HepG2 (cell line): ENCODE results near the gene REM2. TPM values are rescaled to one million over a fixed set of nuclear protein-coding genes. Genes with fewer than 3 reads are reported as not detected.

ENCODE experiments used
- KAT2B ChIP-seq: fragments of 150-350 bp; IDR thresholded peaks from 2 replicates; pipeline ENCODE4 v1.6.1; 2014; ENCODE audit warnings: low read depth, low read length, borderline replicate concordance
- KAT8 ChIP-seq: IDR thresholded peaks from 2 replicates; pipeline ENCODE4 v1.6.1; 2016; ENCODE audit warnings: missing genetic modification reagents, missing compliant biosample characterization
- MED8 ChIP-seq: sonication (generic); formaldehyde crosslinking; IDR thresholded peaks from 2 replicates; pipeline ENCODE4 v1.8.1; 2023; ENCODE audit warnings: mild to moderate bottlenecking, missing genetic modification reagents; ENCODE audit not compliant: insufficient replicate concordance
- MTA3 ChIP-seq: sonication (generic); formaldehyde crosslinking; IDR thresholded peaks from 2 replicates; pipeline ENCODE4 v1.4.0; 2020; ENCODE audit warnings: missing genetic modification reagents
- NCOA5 ChIP-seq: sonication (generic); formaldehyde crosslinking; IDR thresholded peaks from 2 replicates; pipeline ENCODE4 v1.4.0; 2020; ENCODE audit warnings: missing genetic modification reagents
- NCOR1 ChIP-seq: fragments of 200-600 bp; sonication (generic); IDR thresholded peaks from 2 replicates; pipeline ENCODE4 v1.7.0; 2017; ENCODE audit warnings: antibody characterized with exemption, low read length, borderline replicate concordance
- NONO ChIP-seq, 2 experiments: fragments of 450-650 bp in 1 of 2; sonication (generic) in 1 of 2; formaldehyde crosslinking in 1 of 2; IDR thresholded peaks in 1 of 2; conservative IDR thresholded peaks in 1 of 2; 2 replicates each; pipeline versions ENCODE4 v1.6.1 to v1.8.0; 2017 to 2022; ENCODE audit warnings: mild to moderate bottlenecking in 1 of 2, missing genetic modification reagents in 1 of 2, moderate library complexity in 1 of 2
- RARG ChIP-seq: sonication (generic); formaldehyde crosslinking; IDR thresholded peaks from 2 replicates; pipeline ENCODE4 v1.4.0; 2020; ENCODE audit warnings: low read depth, mild to moderate bottlenecking, missing genetic modification reagents
- SIX4 ChIP-seq: sonication (generic); formaldehyde crosslinking; IDR thresholded peaks from 2 replicates; pipeline ENCODE4 v1.4.0; 2020; ENCODE audit warnings: missing genetic modification reagents
- TBL1XR1 ChIP-seq: fragments of 150-350 bp; IDR thresholded peaks from 2 replicates; pipeline ENCODE4 v1.6.1; 2014; ENCODE audit warnings: borderline replicate concordance, low read length; ENCODE audit not compliant: partially characterized antibody
- TCF7L2 ChIP-seq: IDR thresholded peaks from 2 replicates; pipeline ENCODE4 v1.6.1; 2011; ENCODE audit warnings: mild to moderate bottlenecking, low read depth, low read length, moderate library complexity
- ZC3H4 ChIP-seq: sonication (generic); formaldehyde crosslinking; IDR thresholded peaks from 2 replicates; pipeline ENCODE4 v1.4.0; 2020; ENCODE audit warnings: missing genetic modification reagents, borderline replicate concordance
- ZNF121 ChIP-seq: sonication (generic); formaldehyde crosslinking; IDR thresholded peaks from 2 replicates; pipeline ENCODE4 v1.5.0; 2020; ENCODE audit warnings: mild to moderate bottlenecking, missing genetic modification reagents
- ZNF230 ChIP-seq: sonication (generic); formaldehyde crosslinking; IDR thresholded peaks from 2 replicates; pipeline ENCODE4 v1.4.0; 2020; ENCODE audit warnings: mild to moderate bottlenecking, missing genetic modification reagents
- ZNF282 ChIP-seq: fragments of 450-650 bp; IDR thresholded peaks from 2 replicates; pipeline ENCODE4 v1.6.1; 2018; ENCODE audit not compliant: partially characterized antibody
- ZNF496 ChIP-seq: sonication (generic); formaldehyde crosslinking; IDR thresholded peaks from 2 replicates; pipeline ENCODE4 v1.8.1; 2023; ENCODE audit warnings: mild to moderate bottlenecking, moderate library complexity, missing genetic modification reagents; ENCODE audit not compliant: insufficient replicate concordance
- ZNF552 ChIP-seq: sonication (generic); formaldehyde crosslinking; IDR thresholded peaks from 2 replicates; pipeline ENCODE4 v1.9.0; 2022; ENCODE audit warnings: missing genetic modification reagents, mild to moderate bottlenecking, borderline replicate concordance
- ZNF639 ChIP-seq: conservative IDR thresholded peaks from 2 replicates; pipeline ENCODE4 v1.6.1; 2018; ENCODE audit warnings: missing genetic modification reagents
- ZNF709 ChIP-seq: sonication (generic); formaldehyde crosslinking; IDR thresholded peaks from 2 replicates; pipeline ENCODE4 v1.5.0; 2020; ENCODE audit warnings: mild to moderate bottlenecking, missing genetic modification reagents
- ZNF777 ChIP-seq: sonication (generic); formaldehyde crosslinking; IDR thresholded peaks from 2 replicates; pipeline ENCODE4 v1.4.0; 2020; ENCODE audit warnings: missing genetic modification reagents
- polyA plus RNA-seq, 8 experiments: library from polyadenylated mRNA; depleted of rRNA in 3 of 8; stranded (reverse) in 7 of 8; unstranded in 1 of 8; fragments of >200 nt; fragmentation: Illumina TruSeq in 4 of 8; extraction: Trizol in 4 of 8; gene quantifications; 2 replicates each; pipeline versions ENCODE4 v1.2.1 to v1.2.3, GENCODE V29; 2011 to 2016; ENCODE audit warnings: low read depth in 4 of 8, missing spikeins in 1 of 8, mixed read lengths in 1 of 8; ENCODE audit not compliant: insufficient read depth in 1 of 8
- total RNA-seq, 5 experiments: library from RNA; depleted of rRNA; stranded (reverse); fragments of >200 nt; fragmentation: Illumina TruSeq; extraction: Trizol; gene quantifications; 2 replicates each; pipeline ENCODE4 v1.2.3, GENCODE V29; 2016; ENCODE audit warnings: low read depth in 1 of 5
- TF ChIP-seq, protein P1 (sequence below): IDR thresholded peaks from 2 replicates; pipeline ENCODE4 v1.6.1; 2012; ENCODE audit warnings: inconsistent platforms
- TF ChIP-seq, protein P2 (sequence below), 2 experiments: sonication (generic) in 1 of 2; formaldehyde crosslinking in 1 of 2; IDR thresholded peaks; 2 replicates each; pipeline versions ENCODE4 v1.6.1 to v1.9.0; 2014 to 2022; ENCODE audit warnings: antibody characterized with exemption in 1 of 2, borderline replicate concordance in 1 of 2, inconsistent platforms in 1 of 2, low read depth in 1 of 2, missing genetic modification reagents in 1 of 2

REM2 gene
- total and polyA plus RNA-seq, 2 of the 13 experiments (the other 11 are each of a cell fraction or from before 2014, with no cell fraction given): 0.20 TPM; not detected in 1

DNA sequence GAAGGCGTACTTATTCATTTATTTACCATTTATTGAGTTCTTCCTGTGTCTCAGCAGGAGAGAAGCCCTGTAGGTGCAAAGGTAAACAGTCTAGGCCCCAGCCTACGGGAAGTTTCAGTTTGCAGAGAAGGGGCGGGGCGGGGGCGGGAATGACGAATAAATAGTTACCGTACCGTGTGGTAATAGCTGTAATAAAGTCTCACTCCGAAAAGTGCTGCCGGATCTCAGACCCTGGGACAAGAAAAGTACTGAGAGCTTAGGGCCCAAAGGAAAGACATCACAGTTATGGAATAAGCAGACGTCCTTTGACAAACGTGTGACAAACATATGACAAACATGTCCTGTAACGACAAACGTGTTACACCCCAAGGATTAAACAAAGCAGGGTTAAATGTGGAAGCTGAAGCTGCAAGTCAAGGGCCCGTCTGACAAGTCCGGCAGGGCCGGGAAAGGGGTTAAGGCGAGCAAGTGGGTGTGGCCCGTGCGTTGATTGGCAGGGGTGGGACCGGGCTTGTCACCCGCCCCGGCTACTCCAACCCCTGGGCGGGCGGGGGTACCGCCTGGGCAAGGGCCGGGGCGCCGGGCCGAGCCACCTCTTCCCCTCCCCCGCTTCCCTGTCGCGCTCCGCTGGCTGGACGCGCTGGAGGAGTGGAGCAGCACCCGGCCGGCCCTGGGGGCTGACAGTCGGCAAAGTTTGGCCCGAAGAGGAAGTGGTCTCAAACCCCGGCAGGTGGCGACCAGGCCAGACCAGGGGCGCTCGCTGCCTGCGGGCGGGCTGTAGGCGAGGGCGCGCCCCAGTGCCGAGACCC, 11.6 kb upstream of the REM2 start, which contains the start of gene LRP10 (continued):
- TF ChIP-seq KAT2B (no peak; the same call in 1 of the 2 replicates), ZNF496 (no peak), KAT8 (CRISPR knock-in tag) (peak; percentile 86), ZNF230 (CRISPR knock-in tag) (peak; percentile 93), RARG (CRISPR knock-in tag) (peak; percentile 82; the same call in 1 of the 2 replicates), MTA3 (CRISPR knock-in tag) (peak; percentile 81; the same call in 1 of the 2 replicates), ZNF121 (CRISPR knock-in tag) (no peak), ZC3H4 (0 out of 2 replicates have a peak, but pooled peaks have one; percentile 7), ZNF552 (peak; percentile 44; the same call in 1 of the 2 replicates), NONO (IDR thresholded peaks at IDR 0.05) (no peak), NONO (CRISPR knock-in tag; conservative IDR thresholded peaks at IDR 0.05) (peak; percentile 85), SIX4 (CRISPR knock-in tag) (peak; percentile 89), ZNF709 (CRISPR knock-in tag) (peak; percentile 23; the same call in 1 of the 2 replicates), TBL1XR1 (peak; percentile 19), ZNF639 (CRISPR knock-in tag) (peak; percentile 88), ZNF777 (CRISPR knock-in tag) (peak; percentile 83), NCOR1 (peak; percentile 79; the same call in 1 of the 2 replicates), MED8 (CRISPR knock-in tag) (peak; percentile 88), NCOA5 (CRISPR knock-in tag) (no peak), ZNF282 (no peak), TCF7L2 (no peak)
- TF ChIP-seq, protein P1, sequence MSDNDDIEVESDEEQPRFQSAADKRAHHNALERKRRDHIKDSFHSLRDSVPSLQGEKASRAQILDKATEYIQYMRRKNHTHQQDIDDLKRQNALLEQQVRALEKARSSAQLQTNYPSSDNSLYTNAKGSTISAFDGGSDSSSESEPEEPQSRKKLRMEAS: peak; percentile 32
- TF ChIP-seq, protein P2, sequence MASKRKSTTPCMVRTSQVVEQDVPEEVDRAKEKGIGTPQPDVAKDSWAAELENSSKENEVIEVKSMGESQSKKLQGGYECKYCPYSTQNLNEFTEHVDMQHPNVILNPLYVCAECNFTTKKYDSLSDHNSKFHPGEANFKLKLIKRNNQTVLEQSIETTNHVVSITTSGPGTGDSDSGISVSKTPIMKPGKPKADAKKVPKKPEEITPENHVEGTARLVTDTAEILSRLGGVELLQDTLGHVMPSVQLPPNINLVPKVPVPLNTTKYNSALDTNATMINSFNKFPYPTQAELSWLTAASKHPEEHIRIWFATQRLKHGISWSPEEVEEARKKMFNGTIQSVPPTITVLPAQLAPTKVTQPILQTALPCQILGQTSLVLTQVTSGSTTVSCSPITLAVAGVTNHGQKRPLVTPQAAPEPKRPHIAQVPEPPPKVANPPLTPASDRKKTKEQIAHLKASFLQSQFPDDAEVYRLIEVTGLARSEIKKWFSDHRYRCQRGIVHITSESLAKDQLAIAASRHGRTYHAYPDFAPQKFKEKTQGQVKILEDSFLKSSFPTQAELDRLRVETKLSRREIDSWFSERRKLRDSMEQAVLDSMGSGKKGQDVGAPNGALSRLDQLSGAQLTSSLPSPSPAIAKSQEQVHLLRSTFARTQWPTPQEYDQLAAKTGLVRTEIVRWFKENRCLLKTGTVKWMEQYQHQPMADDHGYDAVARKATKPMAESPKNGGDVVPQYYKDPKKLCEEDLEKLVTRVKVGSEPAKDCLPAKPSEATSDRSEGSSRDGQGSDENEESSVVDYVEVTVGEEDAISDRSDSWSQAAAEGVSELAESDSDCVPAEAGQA (IDR thresholded peaks at IDR 0.05; ENCODE audit: low read depth): peak; percentile 49; the same call in 1 of the 2 replicates
- TF ChIP-seq, protein P2 (CRISPR knock-in tag; IDR thresholded peaks at IDR 0.05; ENCODE audit: borderline replicate concordance): 0 out of 2 replicates have a peak, but pooled peaks have one; percentile 47
